ENCODE results near the gene SLC6A6. TPM values are rescaled to one million over a fixed set of nuclear protein-coding genes. Genes with fewer than 3 reads are reported as not detected.

Gene SLC6A6
- total and polyA plus RNA-seq, 4 donors = 0.92 to 7.2 (median 2.9) TPM

GRCh38 chr3:14434126-14434497 is 31.7 kb downstream of the SLC6A6 start:
- TF ChIP-seq MAX (IDR thresholded peaks at IDR 0.05) = no peak
- TF ChIP-seq FOXA2 (IDR thresholded peaks at IDR 0.05) = no peak
- no peak for TF ChIP-seq ATF3 (IDR thresholded peaks at IDR 0.05)
- TF ChIP-seq JUND (IDR thresholded peaks at IDR 0.05) = no peak
- no peak for TF ChIP-seq HNF4G (IDR thresholded peaks at IDR 0.05)
- no peak for TF ChIP-seq NR2F2 (IDR thresholded peaks at IDR 0.05)
- no peak for TF ChIP-seq SP1 (IDR thresholded peaks at IDR 0.05)
- no peak for TF ChIP-seq RXRA (IDR thresholded peaks at IDR 0.05)
- TF ChIP-seq TAF1 (conservative IDR thresholded peaks at IDR 0.05) = no peak
- no peak for TF ChIP-seq HNF4A (conservative IDR thresholded peaks at IDR 0.05)
- no peak for TF ChIP-seq RAD21 (IDR thresholded peaks at IDR 0.05)
- 68% methylated on average over 4 of the region's 4 CpGs for WGBS
- no peak overlapping the region for H3K9ac ChIP-seq (ENCODE audit: low read depth in 1 of 2, low read length in 2 of 2)
- H3K9me3 ChIP-seq (ENCODE audit: control insufficient read depth in 4 of 4, low read length in 3 of 4) = no peaks in the 10 kb centered on the region
- no peak overlapping the region for H3K4me3 ChIP-seq (ENCODE audit: low read depth in 1 of 3, low read length in 3 of 3)
- no peaks in the 10 kb centered on the region for H3K27me3 ChIP-seq (ENCODE audit: control insufficient read depth in 4 of 4, insufficient read depth in 4 of 4, low read length in 3 of 4)
- H3K27ac ChIP-seq (ENCODE audit: low read depth in 1 of 2, low read length in 2 of 2) = peak overlapping the region; percentile 23 to 50
- no peak for DNase-seq (ENCODE audit: low spot score)
- H3K4me1 ChIP-seq (ENCODE audit: control insufficient read depth in 4 of 4, insufficient read depth in 4 of 4, low read length in 3 of 4) = peaks cover 0 to 24% (median 6%) of the 10 kb centered on the region in 4 donors
- no peaks in the 10 kb centered on the region for H3K36me3 ChIP-seq (ENCODE audit: control insufficient read depth in 4 of 4, insufficient read depth in 3 of 4, low read depth in 1 of 4, low read length in 3 of 4)

GRCh38 chr3:14434498-14435151 is 32.2 kb downstream of the SLC6A6 start:
- WGBS = 64% methylated on average over 12 of the region's 12 CpGs
- Histone ChIP-seq H3K27ac (ENCODE audit: low read depth in 1 of 2, low read length in 2 of 2) (peak overlapping the region; percentile 23 to 50), H3K9me3 (ENCODE audit: control insufficient read depth in 4 of 4, low read length in 3 of 4) (no peaks in the 10 kb centered on the region), H3K4me3 (ENCODE audit: low read depth in 1 of 3, low read length in 3 of 3) (no peak overlapping the region), H3K36me3 (ENCODE audit: control insufficient read depth in 4 of 4, insufficient read depth in 3 of 4, low read depth in 1 of 4, low read length in 3 of 4) (no peaks in the 10 kb centered on the region), H3K9ac (ENCODE audit: low read depth in 1 of 2, low read length in 2 of 2) (no peak overlapping the region), H3K4me1 (ENCODE audit: control insufficient read depth in 4 of 4, insufficient read depth in 4 of 4, low read length in 3 of 4) (peaks cover 1 to 28% (median 9%) of the 10 kb centered on the region in 4 donors), H3K27me3 (ENCODE audit: control insufficient read depth in 4 of 4, insufficient read depth in 4 of 4, low read length in 3 of 4) (no peaks in the 10 kb centered on the region)
- no peak for DNase-seq (ENCODE audit: low spot score)
- TF ChIP-seq NR2F2 (IDR thresholded peaks at IDR 0.05) = no peak
- TF ChIP-seq REST (IDR thresholded peaks at IDR 0.05) = no peak
- no peak for TF ChIP-seq MAX (IDR thresholded peaks at IDR 0.05)
- no peak for TF ChIP-seq RAD21 (IDR thresholded peaks at IDR 0.05)
- no peak for TF ChIP-seq EGR1 (IDR thresholded peaks at IDR 0.05; ENCODE audit: low read depth in 2 of 2)
- TF ChIP-seq JUND (IDR thresholded peaks at IDR 0.05) = no peak
- no peak for TF ChIP-seq SP1 (IDR thresholded peaks at IDR 0.05)
- TF ChIP-seq HNF4G (IDR thresholded peaks at IDR 0.05) = no peak
- TF ChIP-seq FOXA2 (IDR thresholded peaks at IDR 0.05) = no peak
- no peak for TF ChIP-seq ZBTB33 (IDR thresholded peaks at IDR 0.05)
- TF ChIP-seq RXRA (IDR thresholded peaks at IDR 0.05) = no peak
- TF ChIP-seq GABPA (IDR thresholded peaks at IDR 0.05 in 1 of 2, conservative IDR thresholded peaks at IDR 0.05 in 1 of 2) = no peak
- no peak for TF ChIP-seq HNF4A (conservative IDR thresholded peaks at IDR 0.05)
- no peak for TF ChIP-seq FOXA1 (IDR thresholded peaks at IDR 0.05)

Data from liver (tissue), 9 donors.